T1000 (cell line): Measurements from ENCODE around the gene TRAF3IP3.

ENCODE experiments used
- DNase-seq: peaks from one replicate; lab custom pipeline; 2025; ENCODE audit warnings: mixed read lengths; lab: John Stamatoyannopoulos, UW

Gene TRAF3IP3

DNA sequence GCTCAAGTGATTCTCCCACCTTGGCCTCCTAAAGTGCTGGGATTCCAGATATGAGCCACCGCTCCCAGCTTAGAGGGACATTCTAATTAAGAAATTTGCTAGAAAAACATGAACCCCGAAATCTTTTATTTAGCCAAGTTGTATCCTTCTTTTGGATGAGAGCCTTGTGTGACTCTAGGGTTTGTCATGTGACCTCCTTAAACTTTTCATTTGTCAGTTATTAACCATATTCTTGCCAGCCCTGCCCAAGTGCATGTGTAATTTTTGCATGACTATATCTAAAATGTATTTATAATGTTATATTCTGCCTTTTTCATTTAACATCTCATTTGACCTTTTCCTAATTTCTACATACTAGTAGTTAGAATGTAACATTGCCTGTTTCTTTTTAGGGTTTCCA lies 73.9 kb downstream of the TRAF3IP3 start:
- no peak for DNase-seq

DNA sequence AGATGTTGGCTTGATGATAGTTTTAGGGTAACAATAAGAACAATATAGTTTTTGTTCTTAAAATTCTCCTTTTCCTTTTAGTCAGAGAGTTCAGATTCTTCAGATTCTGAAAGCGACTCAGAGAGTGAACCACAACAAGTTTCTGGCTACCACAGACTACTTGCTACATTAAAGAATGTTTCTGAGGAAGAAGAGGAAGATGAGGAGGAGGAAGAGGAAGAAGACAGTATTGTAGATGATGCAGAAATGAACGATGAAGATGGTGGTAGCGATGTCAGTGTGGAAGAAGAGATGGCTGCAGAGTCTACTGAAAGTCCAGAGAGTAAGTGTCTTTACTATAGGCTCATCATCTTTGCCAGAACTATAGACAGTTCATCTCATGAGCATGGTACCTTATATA lies 74.9 kb downstream of the TRAF3IP3 start:
- no peak for DNase-seq

DNA sequence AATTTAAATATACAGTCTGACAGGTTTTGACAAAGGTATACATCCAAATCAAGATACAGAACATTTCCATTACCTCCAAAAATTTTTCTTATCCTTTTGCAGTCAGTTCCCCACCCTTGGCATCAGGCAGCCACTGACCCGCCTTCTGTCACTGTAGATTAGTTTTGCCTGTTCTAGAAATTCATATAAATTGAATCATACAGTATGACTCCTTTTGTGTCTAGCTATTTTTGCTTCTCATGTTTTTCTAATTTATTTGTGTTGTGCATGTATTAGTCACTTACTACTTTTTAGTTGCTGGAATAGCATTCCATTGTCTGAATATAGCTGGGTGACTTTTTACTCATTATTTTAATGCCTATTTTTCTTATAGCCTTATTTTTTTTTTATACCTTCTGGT lies 75.8 kb downstream of the TRAF3IP3 start:
- DNase-seq, result no peak
